ENCODE results near the gene FOXRED2. TPM values are rescaled to one million over a fixed set of nuclear protein-coding genes. Genes with fewer than 3 reads are reported as not detected.

Gene FOXRED2
- total and polyA plus RNA-seq, 2 experiments from 2014 or later = 11.5 to 38.3 TPM

- no peak overlapping the region for H3K27ac Mint-ChIP-seq
- H3K36me3 Mint-ChIP-seq (ENCODE audit: low read depth) = no peaks in the 10 kb centered on the region
- peaks cover 10% of the 10 kb centered on the region for H3K27me3 Mint-ChIP-seq (ENCODE audit: insufficient read depth, low read depth, poor library complexity)
- no peak overlapping the region for H2AFZ ChIP-seq
- H3K9me3 Mint-ChIP-seq = no peaks in the 10 kb centered on the region
- DNase-seq (ENCODE audit: low spot score) (no peak), ATAC-seq (no peak)
- 0 out of 2 replicates have a peak, but pooled peaks cover 6% of the 10 kb centered on the region for H3F3A ChIP-seq (replicated peaks; ENCODE audit: low read depth)
- no peaks in the 10 kb centered on the region for H3K9me2 ChIP-seq (ENCODE audit: insufficient read depth)
- no peak overlapping the region for H3K4me3 Mint-ChIP-seq
- peaks cover 10% of the 10 kb centered on the region for H3K4me1 ChIP-seq (ENCODE audit: insufficient read depth)
- H3K4me2 ChIP-seq = no peak overlapping the region
- no peaks in the 10 kb centered on the region for H3K79me2 ChIP-seq (replicated peaks; ENCODE audit: insufficient read depth)
- H3K4me1 Mint-ChIP-seq = peaks cover 18% of the 10 kb centered on the region
- no peaks in the 10 kb centered on the region for H3K27me3 ChIP-seq (ENCODE audit: insufficient read depth)
- H3K27ac ChIP-seq (ENCODE audit: low read depth) = no peak overlapping the region
- no peaks in the 10 kb centered on the region for H4K20me1 ChIP-seq (replicated peaks; ENCODE audit: insufficient read depth)
- no peak overlapping the region for H3K4me3 ChIP-seq
- TF ChIP-seq ETS1 (IDR thresholded peaks at IDR 0.05) (no peak), REST (IDR thresholded peaks at IDR 0.05; ENCODE audit: unreplicated experiment) (no peak), JUNB (IDR thresholded peaks at IDR 0.05; ENCODE audit: unreplicated experiment) (no peak), POLR2AphosphoS5 (IDR thresholded peaks at IDR 0.05; ENCODE audit: low read depth) (no peak), EZH2phosphoT487 (IDR thresholded peaks at IDR 0.05; ENCODE audit: unreplicated experiment) (no peak), EZH2 (IDR thresholded peaks at IDR 0.05; ENCODE audit: low read depth, unreplicated experiment) (no peak), CREB1 (CRISPR knock-in tag; IDR thresholded peaks at IDR 0.05; ENCODE audit: low read depth) (no peak), ZNF462 (CRISPR knock-in tag; IDR thresholded peaks at IDR 0.05) (no peak), ZNF331 (CRISPR knock-in tag; IDR thresholded peaks at IDR 0.05; ENCODE audit: low read depth) (no peak), STAT1 (IDR thresholded peaks at IDR 0.05; ENCODE audit: unreplicated experiment) (no peak), NANOG (IDR thresholded peaks at IDR 0.05; ENCODE audit: borderline replicate concordance) (no peak), ZNF114 (CRISPR knock-in tag; IDR thresholded peaks at IDR 0.05) (no peak), CTCF (conservative IDR thresholded peaks at IDR 0.05; ENCODE audit: low read depth in 2 of 2) (no peak)
- H3K36me3 ChIP-seq (ENCODE audit: insufficient read depth) = no peaks in the 10 kb centered on the region
Observed at GRCh38 chr22:36440429-36441002, 66.3 kb downstream of the FOXRED2 start.

Data from GM23338 (cell line).